HG02885 (cell line): ENCODE results near the gene ANKK1.
A peak's percentile ranks its signal among the peaks of the same experiment; 100 is the strongest.

Source experiments
- ATAC-seq: cut with Tn5 transposase; IDR thresholded peaks from one replicate; pipeline ENCODE4 v1.9.1; 2021; ENCODE audit warnings: mild to moderate bottlenecking; ENCODE audit not compliant: unreplicated experiment, poor library complexity

ANKK1 gene

DNA sequence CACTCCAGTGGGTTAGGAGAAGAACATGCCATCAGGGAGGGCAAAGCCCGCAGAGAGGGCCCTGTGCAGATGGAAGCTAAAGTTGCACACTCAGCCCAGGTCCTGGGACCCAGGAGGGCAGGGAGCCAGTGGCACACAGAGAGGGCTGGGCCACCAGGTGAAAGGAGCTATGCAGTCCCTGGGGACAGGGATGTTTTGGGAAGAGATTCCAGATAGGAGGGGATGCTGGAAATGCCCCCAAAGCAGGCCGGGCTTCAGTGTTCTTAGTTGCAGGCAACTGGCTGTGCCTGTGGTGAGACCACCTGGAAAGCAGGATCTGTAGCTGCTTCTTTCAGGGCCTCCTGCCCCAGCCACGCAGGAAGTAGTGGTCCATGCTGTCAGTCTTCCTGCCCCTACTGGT is 19.6 kb downstream of the ANKK1 start:
- no peak for ATAC-seq

DNA sequence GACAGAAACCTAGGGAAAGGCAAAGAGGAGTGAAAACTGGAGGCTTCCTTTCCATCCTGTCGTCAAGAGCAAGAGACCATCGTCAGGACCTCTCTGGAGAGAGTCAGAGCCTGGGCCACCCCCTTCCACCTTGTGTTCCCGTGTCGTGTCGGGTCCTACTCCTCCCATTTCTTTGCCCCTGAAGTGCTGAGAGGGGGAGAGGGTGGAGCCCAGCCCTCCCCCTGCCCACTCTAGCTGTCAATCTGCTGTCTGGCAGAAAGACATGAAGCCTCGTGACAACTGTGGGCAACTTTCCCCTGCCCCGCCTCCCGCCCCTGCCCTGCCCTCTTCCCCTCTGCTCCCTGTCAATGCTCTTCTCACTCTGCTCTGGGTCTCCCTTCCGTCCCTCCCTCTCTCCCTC is 20.6 kb downstream of the ANKK1 start:
- no peak for ATAC-seq

DNA sequence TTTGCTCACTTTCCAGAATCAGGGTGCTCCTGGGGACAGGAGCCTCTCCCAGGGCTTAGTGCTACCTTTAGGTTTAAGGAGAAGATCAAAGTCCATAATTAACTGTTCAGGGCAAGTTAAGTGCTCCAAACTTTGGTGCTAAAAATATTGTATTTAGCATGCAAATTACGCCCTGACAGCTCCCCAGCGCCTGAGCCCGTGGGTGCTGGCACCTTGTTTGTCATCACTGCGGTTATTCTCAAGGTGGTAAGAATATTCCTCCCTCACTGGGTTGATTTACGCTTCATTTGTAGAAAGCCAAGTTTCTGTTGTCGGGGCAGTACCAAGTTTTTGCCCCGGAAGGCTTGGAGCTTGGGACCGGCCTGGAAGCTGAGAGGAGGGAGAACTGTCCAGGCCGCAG is 21.3 kb downstream of the ANKK1 start:
- ATAC-seq = no peak

DNA sequence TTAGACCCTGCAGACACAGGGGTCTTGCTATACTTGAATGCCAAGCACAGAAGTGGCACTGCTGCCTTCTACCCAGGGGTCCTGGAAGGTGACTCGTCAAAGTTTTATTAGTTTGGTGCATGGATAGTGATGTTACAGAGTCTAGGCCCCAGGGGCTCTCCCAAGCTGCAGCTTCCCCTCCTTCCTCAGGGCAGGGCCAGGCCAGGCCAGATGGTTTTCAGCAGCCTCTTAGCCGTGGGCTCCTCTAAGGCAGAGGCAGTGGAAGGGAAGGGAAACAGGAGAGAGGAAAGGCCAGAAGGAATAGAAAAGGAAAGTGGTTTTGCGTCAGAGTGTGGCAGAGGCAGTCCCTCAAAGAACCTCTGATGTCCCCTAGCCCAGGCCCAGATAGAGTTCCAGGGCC is 21.9 kb downstream of the ANKK1 start:
- ATAC-seq = no peak

DNA sequence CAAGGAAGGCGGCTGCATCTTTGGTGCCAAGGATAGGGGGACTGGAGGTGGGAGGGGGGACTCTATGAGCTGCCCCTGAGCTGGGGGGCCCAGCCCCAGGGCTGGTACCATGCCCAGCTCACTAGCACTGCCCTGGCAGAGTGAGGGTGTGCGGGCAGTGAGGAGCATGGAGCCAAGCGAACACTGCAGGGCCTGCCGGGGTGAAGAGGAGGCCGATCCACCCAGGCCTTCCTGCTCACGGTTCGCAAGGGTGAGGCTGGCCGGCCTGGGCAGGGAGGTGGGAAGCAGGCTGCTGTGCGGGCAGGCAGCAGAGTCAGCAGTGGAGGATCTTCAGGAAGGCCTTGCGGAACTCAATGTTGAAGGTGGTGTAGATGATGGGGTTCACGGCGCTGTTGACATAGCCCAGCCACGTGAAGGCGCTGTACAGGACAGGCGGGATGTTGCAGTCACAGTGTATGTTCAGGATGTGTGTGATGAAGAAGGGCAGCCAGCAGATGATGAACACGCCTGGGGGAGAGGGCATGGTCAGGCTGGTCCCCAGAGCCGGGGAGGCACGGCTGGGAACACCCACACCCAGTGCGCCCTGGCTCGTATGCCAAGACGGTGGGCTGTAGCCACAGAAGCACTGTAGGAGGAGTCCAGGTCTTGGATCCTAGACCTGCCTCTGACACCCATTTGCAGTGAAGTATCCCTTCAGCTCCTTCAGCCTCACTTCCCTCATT is 23.0 kb downstream of the ANKK1 start:
- ATAC-seq = no peak

- no peak for ATAC-seq
Measured at GRCh38 chr11:113411536-113411935, 24.0 kb downstream of the ANKK1 start.

- ATAC-seq = no peak
Measured at GRCh38 chr11:113412675-113413074, 25.1 kb downstream of the ANKK1 start.

DNA sequence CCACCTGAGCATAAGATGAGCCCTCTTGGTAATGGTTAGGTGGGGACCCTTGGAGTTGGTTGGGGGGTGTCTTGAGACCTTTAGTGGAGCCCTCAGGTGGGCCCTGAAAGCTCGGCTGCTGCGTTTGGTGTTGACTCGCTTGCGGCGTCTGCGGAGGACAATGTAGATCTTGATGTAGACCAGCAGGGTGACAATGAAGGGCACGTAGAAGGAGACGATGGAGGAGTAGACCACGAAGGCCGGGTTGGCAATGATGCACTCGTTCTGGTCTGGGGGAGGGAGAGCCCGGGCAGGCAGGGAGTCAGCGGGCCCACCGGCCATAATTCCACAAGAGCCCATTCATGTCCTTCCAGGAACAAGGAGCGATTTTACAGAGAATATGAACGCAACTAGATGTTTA is 27.8 kb downstream of the ANKK1 start:
- no peak for ATAC-seq

DNA sequence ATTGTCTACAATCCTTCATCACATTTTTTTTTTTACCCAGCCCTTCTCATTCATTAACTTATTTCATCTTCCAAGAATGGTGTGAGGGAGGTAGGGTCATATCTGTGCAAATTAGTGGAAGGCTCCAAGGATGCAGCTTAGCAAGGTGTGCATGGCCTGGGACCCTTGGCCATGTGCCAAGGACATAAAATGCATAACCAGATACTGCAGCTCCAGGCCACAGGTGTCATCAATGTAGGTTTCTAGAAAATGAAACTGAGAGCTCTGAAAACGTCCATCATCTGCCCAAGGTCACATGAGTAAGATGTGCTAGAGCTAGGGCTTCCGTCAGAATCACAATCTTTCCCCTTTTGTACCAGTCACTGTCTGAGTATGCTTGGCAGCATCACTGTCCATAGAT is 29.8 kb downstream of the ANKK1 start:
- peak; percentile 82 for ATAC-seq

GRCh38 chr11:113419454-113420003 is 31.9 kb downstream of the ANKK1 start:
- no peak for ATAC-seq

GRCh38 chr11:113420808-113421207 is 33.2 kb downstream of the ANKK1 start:
- ATAC-seq = no peak

DNA sequence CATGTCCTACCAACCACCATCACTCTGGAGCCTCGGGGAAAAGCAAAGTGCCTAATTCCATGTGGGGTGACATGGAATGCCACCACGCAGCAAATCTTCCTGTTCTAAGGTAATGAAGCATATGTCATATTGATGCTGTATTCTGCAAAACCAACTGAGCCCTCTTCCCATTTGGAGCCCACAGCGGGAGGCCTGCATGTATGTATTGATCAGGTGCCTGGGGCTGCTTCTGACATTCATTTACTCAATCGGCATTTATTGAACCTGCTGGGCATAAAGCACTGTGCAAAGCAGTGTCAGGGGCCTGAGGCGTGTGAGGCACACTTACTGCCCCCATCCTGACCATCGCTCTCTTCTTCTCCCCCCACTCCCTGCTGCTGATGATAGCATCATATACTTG is 39.1 kb downstream of the ANKK1 start:
- no peak for ATAC-seq

GRCh38 chr11:113431746-113432145 is 44.2 kb downstream of the ANKK1 start:
- no peak for ATAC-seq

DNA sequence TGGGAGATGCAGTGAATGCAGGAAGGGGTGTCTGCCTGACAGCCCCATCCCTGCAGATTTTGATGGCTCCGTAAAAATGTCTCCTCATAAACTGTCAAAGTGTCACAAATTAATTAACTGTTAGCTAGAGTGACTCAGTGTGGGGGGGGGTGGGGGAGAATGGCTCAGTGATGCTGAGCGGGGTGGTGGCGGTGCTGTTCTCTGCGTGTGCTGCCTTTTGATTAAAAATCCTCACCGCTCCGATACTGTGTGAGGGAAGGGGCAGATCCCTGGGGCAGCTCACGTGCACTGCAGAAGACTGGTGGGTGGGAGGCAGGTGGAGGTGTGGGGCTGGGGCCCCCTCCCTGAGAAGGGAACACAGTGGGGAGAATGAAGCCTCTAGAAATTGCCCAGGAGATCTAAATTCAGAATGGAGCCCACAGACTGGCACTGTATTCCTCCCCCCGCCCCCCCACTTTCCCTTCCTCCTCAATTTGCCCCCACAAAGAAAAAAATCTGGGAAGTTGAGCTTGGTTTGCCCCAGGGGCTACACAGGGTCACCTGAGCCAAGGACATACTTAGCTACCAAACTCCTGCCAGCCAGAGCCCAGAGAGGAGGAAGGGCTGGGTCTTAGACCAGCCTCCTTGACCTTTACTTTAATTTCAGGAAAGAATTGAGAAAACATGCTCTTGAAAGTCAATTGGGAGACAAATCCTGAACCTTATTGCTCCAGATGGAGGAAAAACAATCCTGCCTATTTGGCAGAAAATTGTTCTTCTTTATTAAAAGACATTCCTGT is 47.8 kb downstream of the ANKK1 start:
- ATAC-seq = no peak

DNA sequence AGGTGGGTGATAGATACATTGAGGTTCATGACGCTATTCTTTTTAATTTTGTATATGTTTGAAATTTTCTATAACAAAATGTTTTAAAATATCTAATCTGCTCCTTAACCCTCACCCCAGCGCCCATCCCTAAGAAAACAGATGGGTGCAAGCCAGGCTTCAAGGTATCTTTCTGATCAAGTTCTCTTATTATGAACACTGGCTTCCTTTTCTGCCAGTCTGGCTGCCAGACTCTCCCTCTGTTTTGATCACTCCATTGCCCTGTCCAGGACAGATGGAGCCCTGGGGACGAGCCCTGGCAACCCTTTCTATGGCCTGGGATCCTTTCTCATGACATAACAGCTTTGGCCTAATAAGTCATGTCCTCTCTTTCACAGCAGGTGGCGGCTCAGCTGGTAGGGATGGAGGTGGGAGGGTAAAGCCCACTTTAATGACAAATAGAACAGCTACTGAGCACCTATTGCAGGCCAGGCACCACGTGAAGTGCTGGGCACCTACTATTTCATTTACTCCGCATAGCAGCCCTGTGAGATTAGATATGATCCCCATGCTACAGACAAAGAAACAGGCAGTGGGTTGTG is 49.2 kb downstream of the ANKK1 start:
- no peak for ATAC-seq

DNA sequence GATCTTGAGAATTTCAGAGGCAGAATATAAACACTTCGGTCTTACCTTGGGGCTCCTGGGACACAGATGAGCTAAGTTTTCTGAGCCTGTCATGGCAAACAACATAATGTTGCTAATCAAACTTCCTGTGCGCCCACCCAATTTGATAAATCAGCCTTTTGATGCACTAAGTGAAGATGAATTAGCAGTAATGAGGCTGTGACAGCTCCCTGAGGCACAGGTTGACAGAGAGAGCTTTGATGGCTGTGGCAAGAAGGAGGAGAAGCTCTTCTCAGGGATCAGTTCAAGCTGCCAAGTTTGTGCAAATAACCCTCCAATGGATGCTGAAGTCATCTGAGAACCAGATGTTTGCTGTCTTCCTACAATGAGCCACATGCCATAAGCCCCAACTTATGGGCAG is 53.2 kb downstream of the ANKK1 start:
- ATAC-seq = no peak

GRCh38 chr11:113444502-113445123 is 57.0 kb downstream of the ANKK1 start:
- ATAC-seq = no peak

- ATAC-seq = peak; percentile 92
Measured at GRCh38 chr11:113446112-113446511, 58.5 kb downstream of the ANKK1 start.

GRCh38 chr11:113446938-113447337 is 59.4 kb downstream of the ANKK1 start:
- ATAC-seq = no peak

DNA sequence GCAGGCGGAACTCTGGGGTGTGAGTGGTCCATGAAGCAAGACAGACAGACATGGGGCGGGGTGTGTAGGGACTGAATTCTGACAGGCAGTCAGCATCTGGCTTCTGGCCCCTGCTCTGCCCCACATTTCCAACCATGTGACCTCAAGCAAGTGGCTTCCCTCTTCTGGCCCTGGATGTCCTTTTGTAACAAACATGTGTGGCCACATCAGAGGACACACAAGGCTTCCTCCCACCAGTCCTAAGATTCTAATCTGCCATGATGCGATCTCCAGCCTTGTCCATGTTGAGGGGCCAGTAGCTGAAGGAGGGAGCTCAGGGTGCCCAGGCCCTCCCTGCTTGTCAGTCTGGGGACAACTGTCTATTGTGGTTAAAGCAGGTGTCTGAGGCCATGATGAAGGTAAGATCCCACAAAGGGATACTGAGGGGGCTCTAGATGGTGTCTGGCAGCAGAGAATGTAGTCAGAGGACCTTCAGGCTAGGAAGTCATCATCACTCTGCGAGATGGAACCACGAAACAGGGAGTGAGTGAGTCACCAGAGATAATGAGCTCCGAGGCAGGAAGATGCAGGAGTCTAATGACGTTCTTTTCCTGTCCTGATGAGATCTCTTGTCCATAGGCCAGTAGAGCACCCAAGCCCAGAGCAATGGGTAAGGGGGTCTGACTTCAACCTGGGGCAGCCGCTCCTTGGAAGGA is 60.2 kb downstream of the ANKK1 start:
- ATAC-seq = no peak
